Neural cell (in vitro differentiated cells): ENCODE data around the gene TYK2. TPM values are rescaled to one million over a fixed set of nuclear protein-coding genes. Genes with fewer than 3 reads are reported as not detected.
"Not testable (repeated sequence)": the region's sequence is repeated elsewhere in the genome, so short reads cannot be mapped to it uniquely, and the experiment has no call there.

Experiments used
- H2AFZ ChIP-seq: fragments of 200-600, 300-800 bp; sonication (generic), shearing (Covaris generic); 2 replicates; pipeline ENCODE4 v1.6.0; 2014; ENCODE audit warnings: low read depth, mild to moderate bottlenecking, antibody characterized with exemption, low read length, moderate library complexity
- H3F3A ChIP-seq: fragments of 200-600 bp; shearing (Covaris generic); 2 replicates; pipeline ENCODE4 v1.6.1; 2016; ENCODE audit warnings: mild to moderate bottlenecking, moderate library complexity, mixed read lengths, antibody characterized with exemption, low read length; ENCODE audit not compliant: insufficient read depth, poor library complexity, severe bottlenecking
- H3K27ac ChIP-seq: fragments of 200-600, 300-800 bp; sonication (generic), shearing (Covaris generic); 2 replicates; pipeline ENCODE4 v1.5.1; 2014; ENCODE audit warnings: mild to moderate bottlenecking, low read length, moderate library complexity
- H3K27me3 ChIP-seq: fragments of 300-800, 200-600 bp; sonication (generic), shearing (Covaris generic); 2 replicates; pipeline ENCODE4 v1.6.0; 2014; ENCODE audit warnings: mild to moderate bottlenecking, low read depth, low read length, moderate library complexity; ENCODE audit not compliant: insufficient read depth
- H3K36me3 ChIP-seq: fragments of 300-800, 200-600 bp; sonication (generic), shearing (Covaris generic); 2 replicates; pipeline ENCODE4 v1.5.1; 2014; ENCODE audit warnings: mild to moderate bottlenecking, antibody characterized with exemption, low read length, moderate library complexity; ENCODE audit not compliant: insufficient read depth
- H3K4me2 ChIP-seq: fragments of 300-800, 200-600 bp; sonication (generic), shearing (Covaris generic); 2 replicates; pipeline ENCODE4 v1.6.0; 2014; ENCODE audit warnings: mild to moderate bottlenecking, low read length
- H3K4me3 ChIP-seq: fragments of 300-800, 200-600 bp; sonication (generic), shearing (Covaris generic); 2 replicates; pipeline ENCODE4 v1.5.1; 2014; ENCODE audit warnings: mild to moderate bottlenecking, low read length, moderate library complexity
- H3K79me2 ChIP-seq: fragments of 200-600 bp; shearing (Covaris generic); replicated peaks from 2 replicates; pipeline ENCODE4 v1.6.0; 2014; ENCODE audit warnings: mild to moderate bottlenecking, low read length, moderate library complexity; ENCODE audit not compliant: insufficient read depth
- H3K9ac ChIP-seq: fragments of 300-800, 200-600 bp; sonication (generic), shearing (Covaris generic); 2 replicates; pipeline ENCODE4 v1.6.1; 2016; ENCODE audit warnings: mild to moderate bottlenecking, low read length, mixed read lengths
- H3K9me2 ChIP-seq: fragments of 200-600 bp; shearing (Covaris generic); 2 replicates; pipeline ENCODE4 v1.6.1; 2016; ENCODE audit warnings: mild to moderate bottlenecking, low read length, mixed read lengths; ENCODE audit not compliant: insufficient read depth
- H3K9me3 ChIP-seq: fragments of 200-600, 300-800 bp; sonication (generic), shearing (Covaris generic); 2 replicates; pipeline ENCODE4 v1.6.1; 2016; ENCODE audit warnings: mild to moderate bottlenecking, mixed run types, low read length, moderate library complexity, mixed read lengths
- H4K20me1 ChIP-seq: fragments of 200-600 bp; shearing (Covaris generic); 2 replicates; pipeline ENCODE4 v1.6.1; 2016; ENCODE audit warnings: mild to moderate bottlenecking, mixed run types; ENCODE audit not compliant: insufficient read depth
- EP300 ChIP-seq: fragments of 450-650 bp; conservative IDR thresholded peaks from 2 replicates; pipeline ENCODE4 v1.6.1; 2014; ENCODE audit warnings: antibody characterized with exemption, mild to moderate bottlenecking, moderate library complexity; ENCODE audit not compliant: poor library complexity, severe bottlenecking
- EZH2 ChIP-seq: fragments of 200-600, 300-800 bp; shearing (Covaris generic), sonication (generic); IDR thresholded peaks from 2 replicates; pipeline ENCODE4 v1.6.1; 2014; ENCODE audit warnings: antibody characterized with exemption, low read length, borderline replicate concordance, mild to moderate bottlenecking; ENCODE audit not compliant: insufficient read depth, poor library complexity, severe bottlenecking
- MXI1 ChIP-seq: fragments of 450-650 bp; conservative IDR thresholded peaks from 2 replicates; pipeline ENCODE4 v1.6.1; 2014; ENCODE audit warnings: antibody characterized with exemption, mild to moderate bottlenecking; ENCODE audit not compliant: poor library complexity, severe bottlenecking
- POLR2AphosphoS5 ChIP-seq: IDR thresholded peaks from 2 replicates; pipeline ENCODE4 v1.6.1; 2012
- RAD21 ChIP-seq: fragments of 450-650 bp; conservative IDR thresholded peaks from 2 replicates; pipeline ENCODE4 v1.6.1; 2014; ENCODE audit warnings: antibody characterized with exemption, mild to moderate bottlenecking, moderate library complexity
- REST ChIP-seq: IDR thresholded peaks from 2 replicates; pipeline ENCODE4 v1.6.1; 2012; ENCODE audit warnings: borderline replicate concordance
- SMC3 ChIP-seq: fragments of 450-650 bp; conservative IDR thresholded peaks from 2 replicates; pipeline ENCODE4 v1.6.1; 2014; ENCODE audit warnings: antibody characterized with exemption, mild to moderate bottlenecking, moderate library complexity; ENCODE audit not compliant: poor library complexity
- TAF1 ChIP-seq: IDR thresholded peaks from 2 replicates; pipeline ENCODE4 v1.6.1; 2012; ENCODE audit warnings: low read depth
- polyA plus RNA-seq: library from polyadenylated mRNA; depleted of rRNA; stranded (reverse); fragments of >200 nt; gene quantifications from 2 replicates; pipeline ENCODE4 v1.2.3, GENCODE V29; 2014
- TF ChIP-seq, protein P1 (sequence below): fragments of 450-650 bp; IDR thresholded peaks from 2 replicates; pipeline ENCODE4 v1.5.1; 2014; ENCODE audit warnings: antibody characterized with exemption, mild to moderate bottlenecking, moderate library complexity; ENCODE audit not compliant: poor library complexity, severe bottlenecking

TYK2 gene
- polyA plus RNA-seq, 1 donor from 2014 or later = 95.8 TPM

GRCh38 chr19:10339380-10339960 lies 40.9 kb downstream of the TYK2 start, which contains the start of gene ICAM3:
ICAM3 (minus strand) TSS chr19:10339624; CDS start chr19:10339614, 10 bp downstream.
- H3K4me2 ChIP-seq = no peak within 1 kb of the TSS
- H3K36me3 ChIP-seq = no peaks in the 10 kb centered on the region

GRCh38 chr19:10338940-10339339 lies 41.4 kb downstream of the TYK2 start:
- Histone ChIP-seq H3K4me2 (no peak overlapping the region), H3K9ac (no peak overlapping the region), H3K36me3 (no peaks in the 10 kb centered on the region), H4K20me1 (no peaks in the 10 kb centered on the region), H3K4me3 (no peak overlapping the region), H3F3A (no peaks in the 10 kb centered on the region), H3K27ac (no peak overlapping the region), H3K27me3 (no peaks in the 10 kb centered on the region), H3K79me2 (no peaks in the 10 kb centered on the region), H3K9me2 (no peaks in the 10 kb centered on the region), H3K9me3 (no peaks in the 10 kb centered on the region), H2AFZ (no peak overlapping the region)
- no peak for TF ChIP-seq EP300
- TF ChIP-seq, protein P1, sequence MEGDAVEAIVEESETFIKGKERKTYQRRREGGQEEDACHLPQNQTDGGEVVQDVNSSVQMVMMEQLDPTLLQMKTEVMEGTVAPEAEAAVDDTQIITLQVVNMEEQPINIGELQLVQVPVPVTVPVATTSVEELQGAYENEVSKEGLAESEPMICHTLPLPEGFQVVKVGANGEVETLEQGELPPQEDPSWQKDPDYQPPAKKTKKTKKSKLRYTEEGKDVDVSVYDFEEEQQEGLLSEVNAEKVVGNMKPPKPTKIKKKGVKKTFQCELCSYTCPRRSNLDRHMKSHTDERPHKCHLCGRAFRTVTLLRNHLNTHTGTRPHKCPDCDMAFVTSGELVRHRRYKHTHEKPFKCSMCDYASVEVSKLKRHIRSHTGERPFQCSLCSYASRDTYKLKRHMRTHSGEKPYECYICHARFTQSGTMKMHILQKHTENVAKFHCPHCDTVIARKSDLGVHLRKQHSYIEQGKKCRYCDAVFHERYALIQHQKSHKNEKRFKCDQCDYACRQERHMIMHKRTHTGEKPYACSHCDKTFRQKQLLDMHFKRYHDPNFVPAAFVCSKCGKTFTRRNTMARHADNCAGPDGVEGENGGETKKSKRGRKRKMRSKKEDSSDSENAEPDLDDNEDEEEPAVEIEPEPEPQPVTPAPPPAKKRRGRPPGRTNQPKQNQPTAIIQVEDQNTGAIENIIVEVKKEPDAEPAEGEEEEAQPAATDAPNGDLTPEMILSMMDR = no peak
- TF ChIP-seq MXI1 = no peak
- no peak for TF ChIP-seq POLR2AphosphoS5
- no peak for TF ChIP-seq REST
- no peak for TF ChIP-seq RAD21
- no peak for TF ChIP-seq TAF1
- no peak for TF ChIP-seq EZH2
- TF ChIP-seq SMC3 = no peak

More at GRCh38 chr19:10339380-10339960, 40.9 kb downstream of the TYK2 start, which contains the start of gene ICAM3:
- Histone ChIP-seq H3F3A (no peaks in the 10 kb centered on the region), H3K27ac (no peak within 1 kb of the TSS), H4K20me1 (no peaks in the 10 kb centered on the region), H3K9me3 (no peaks in the 10 kb centered on the region), H3K4me3 (no peak within 1 kb of the TSS), H3K9me2 (no peaks in the 10 kb centered on the region), H3K79me2 (no peaks in the 10 kb centered on the region), H2AFZ (no peak within 1 kb of the TSS), H3K27me3 (no peaks in the 10 kb centered on the region), H3K9ac (no peak within 1 kb of the TSS)
- no peak for TF ChIP-seq POLR2AphosphoS5

DNA sequence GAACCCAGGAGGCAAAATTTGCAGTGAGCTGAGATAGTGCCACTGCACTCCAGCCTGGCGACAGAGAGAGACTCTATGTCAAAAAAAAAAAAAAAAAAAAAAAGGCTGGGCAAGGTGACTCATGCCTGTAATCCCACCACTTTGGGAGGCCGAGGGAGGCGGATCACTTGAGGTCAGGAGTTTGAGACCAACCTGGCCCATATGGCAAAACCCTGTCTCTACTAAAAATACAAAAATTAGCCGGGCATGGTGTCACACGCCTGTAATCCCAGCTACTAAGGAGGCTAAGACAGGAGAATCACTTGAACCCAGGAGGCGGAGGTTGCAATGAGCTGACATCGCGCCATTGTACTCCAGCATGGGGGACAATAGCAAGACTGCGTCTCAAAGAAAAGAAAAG lies 43.6 kb downstream of the TYK2 start:
- H3F3A ChIP-seq, H3K27ac ChIP-seq, H3K79me2 ChIP-seq: not testable (repeated sequence)

More for the DNA sequence above, 43.6 kb downstream of the TYK2 start:
- H2AFZ ChIP-seq, H3K27me3 ChIP-seq, H4K20me1 ChIP-seq, H3K36me3 ChIP-seq, H3K9me3 ChIP-seq, H3K4me3 ChIP-seq, H3K9ac ChIP-seq, H3K4me2 ChIP-seq, H3K9me2 ChIP-seq: not testable (repeated sequence)
